ENCODE measurements around the gene DUSP9. TPM values are rescaled to one million over a fixed set of nuclear protein-coding genes. Genes with fewer than 3 reads are reported as not detected.
"Not testable (repeated sequence)": the region's sequence is repeated elsewhere in the genome, so short reads cannot be mapped to it uniquely, and the experiment has no call there.

DUSP9 gene
- total and polyA plus RNA-seq, 3 experiments from 2014 or later, result 0.08 to 0.15 (median 0.09) TPM

GRCh38 chrX:153689654-153690465 lies 42.9 kb downstream of the DUSP9 start:
- Mint-ChIP-seq H3K4me3 (peak overlapping the region in 4 of 7 donors; percentile 37 to 59 (median 41)), H3K36me3 (peaks cover 0 to 2% (median 0%) of the 10 kb centered on the region in 3 donors), H3K4me1 (no peaks in the 10 kb centered on the region), H3K27ac (no peak overlapping the region), H3K9me3 (no peaks in the 10 kb centered on the region), H3K27me3 (peaks cover 0 to 5% of the 10 kb centered on the region in 2 donors)
- H3K27ac ChIP-seq (ENCODE audit: low read depth, low read length), result peak overlapping the region; percentile 31
- H3K9me3 ChIP-seq (ENCODE audit: low read length), result no peaks in the 10 kb centered on the region
- no peaks in the 10 kb centered on the region for H3K4me1 ChIP-seq (ENCODE audit: insufficient read depth, low read length)
- POLR2A ChIA-PET, result no interaction called here
- H3K4me3 ChIP-seq (ENCODE audit: low read length), result no peak overlapping the region
- CTCF ChIA-PET, result no interaction called here
- DNase-seq, result no peak
- H3K36me3 ChIP-seq (ENCODE audit: insufficient read depth, low read length), result no peaks in the 10 kb centered on the region
- no peaks in the 10 kb centered on the region for H3K27me3 ChIP-seq (ENCODE audit: insufficient read depth, low read length, poor library complexity, severe bottlenecking)

- Histone ChIP-seq H3K36me3 (ENCODE audit: insufficient read depth, low read length) (no peaks in the 10 kb centered on the region), H3K27me3 (ENCODE audit: insufficient read depth, low read length, poor library complexity, severe bottlenecking) (no peaks in the 10 kb centered on the region), H3K9me3 (ENCODE audit: low read length) (no peaks in the 10 kb centered on the region), H3K4me1 (ENCODE audit: insufficient read depth, low read length) (no peaks in the 10 kb centered on the region), H3K4me3 (ENCODE audit: low read length) (no peak overlapping the region), H3K27ac (ENCODE audit: low read depth, low read length) (peak overlapping the region; percentile 31)
- Mint-ChIP-seq H3K27me3 (peaks cover 0 to 5% of the 10 kb centered on the region in 2 donors), H3K4me1 (no peaks in the 10 kb centered on the region), H3K36me3 (peaks cover 0 to 2% (median 0%) of the 10 kb centered on the region in 3 donors), H3K9me3 (no peaks in the 10 kb centered on the region), H3K4me3 (peak overlapping the region in 3 of 7 donors; percentile 37 to 55 (median 38)), H3K27ac (no peak overlapping the region)
- POLR2A ChIA-PET, result no interaction called here
- CTCF ChIA-PET, result no interaction called here
- DNase-seq, result no peak
These were observed 43.5 kb downstream of the DUSP9 start for GRCh38 chrX:153690466-153690865.

- H3K27ac Mint-ChIP-seq; H3K27ac ChIP-seq (ENCODE audit: low read depth, low read length); H3K4me1 Mint-ChIP-seq; H3K36me3 Mint-ChIP-seq; H3K4me1 ChIP-seq (ENCODE audit: insufficient read depth, low read length); CTCF ChIA-PET; H3K27me3 Mint-ChIP-seq; DNase-seq; H3K9me3 ChIP-seq (ENCODE audit: low read length); H3K4me3 ChIP-seq (ENCODE audit: low read length); H3K27me3 ChIP-seq (ENCODE audit: insufficient read depth, low read length, poor library complexity, severe bottlenecking); H3K9me3 Mint-ChIP-seq; H3K36me3 ChIP-seq (ENCODE audit: insufficient read depth, low read length); POLR2A ChIA-PET: not testable (repeated sequence)
- peak overlapping the region in 1 of 7 donors; percentile 51 for H3K4me3 Mint-ChIP-seq
These were observed 44.2 kb downstream of the DUSP9 start for GRCh38 chrX:153691032-153691827.

DNA sequence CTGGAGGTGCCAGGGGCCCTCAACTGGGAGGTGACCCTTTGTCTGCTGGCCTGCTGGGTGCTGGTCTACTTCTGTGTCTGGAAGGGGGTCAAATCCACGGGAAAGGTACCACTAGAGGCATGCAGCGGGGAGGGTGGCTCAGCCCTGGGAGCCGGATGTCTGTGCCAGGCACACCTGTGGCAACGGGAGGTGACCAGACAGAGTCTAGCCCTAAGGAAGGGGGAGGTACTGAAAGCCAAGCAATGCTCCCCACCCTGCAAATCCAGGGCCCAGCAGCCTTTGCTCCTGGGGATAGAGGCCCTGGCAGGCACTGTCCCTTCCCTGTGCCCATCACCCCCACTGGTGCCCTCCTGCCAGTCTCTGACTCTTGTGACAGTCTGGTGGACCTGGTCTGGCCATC lies 45.0 kb downstream of the DUSP9 start:
- Mint-ChIP-seq H3K36me3 (peaks cover 0 to 13% (median 0%) of the 10 kb centered on the region in 3 donors), H3K4me3 (no peak overlapping the region), H3K4me1 (no peaks in the 10 kb centered on the region), H3K27ac (no peak overlapping the region), H3K9me3 (no peaks in the 10 kb centered on the region), H3K27me3 (peaks cover 0 to 3% of the 10 kb centered on the region in 2 donors)
- no peaks in the 10 kb centered on the region for H3K36me3 ChIP-seq (ENCODE audit: insufficient read depth, low read length)
- H3K4me3 ChIP-seq (ENCODE audit: low read length), result no peak overlapping the region
- ChIA-PET POLR2A (no interaction called here), CTCF (no interaction called here)
- H3K27ac ChIP-seq (ENCODE audit: low read depth, low read length), result no peak overlapping the region
- no peaks in the 10 kb centered on the region for H3K27me3 ChIP-seq (ENCODE audit: insufficient read depth, low read length, poor library complexity, severe bottlenecking)
- DNase-seq, result no peak
- H3K4me1 ChIP-seq (ENCODE audit: insufficient read depth, low read length), result no peaks in the 10 kb centered on the region
- H3K9me3 ChIP-seq (ENCODE audit: low read length), result no peaks in the 10 kb centered on the region

DNA sequence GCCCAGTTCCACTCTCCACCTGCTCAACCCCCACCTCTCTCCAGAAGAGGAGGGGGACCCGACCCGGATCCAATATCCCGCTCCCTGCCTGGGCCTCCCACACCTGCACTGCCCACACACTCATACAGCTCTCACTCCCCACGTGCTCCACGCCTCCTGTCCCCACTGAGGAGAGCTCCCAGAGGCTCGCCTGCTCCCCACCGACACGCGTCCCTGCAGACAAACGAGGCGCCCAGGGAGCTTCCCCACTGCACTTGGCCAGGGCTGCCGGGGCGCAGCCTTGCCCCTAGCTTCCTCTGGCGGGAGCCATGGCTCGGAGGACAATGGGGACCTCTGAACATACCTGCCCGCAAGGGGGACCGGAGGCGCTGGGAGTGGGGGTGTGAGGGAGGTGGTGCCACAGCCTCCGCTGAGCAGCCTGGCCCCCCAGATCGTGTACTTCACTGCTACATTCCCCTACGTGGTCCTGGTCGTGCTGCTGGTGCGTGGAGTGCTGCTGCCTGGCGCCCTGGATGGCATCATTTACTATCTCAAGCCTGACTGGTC lies 45.7 kb downstream of the DUSP9 start:
- peaks cover 0 to 20% (median 0%) of the 10 kb centered on the region in 3 donors for H3K36me3 Mint-ChIP-seq
- no peak overlapping the region for H3K4me3 Mint-ChIP-seq
- POLR2A ChIA-PET, result no interaction called here
- H3K27me3 ChIP-seq (ENCODE audit: insufficient read depth, low read length, poor library complexity, severe bottlenecking), result no peaks in the 10 kb centered on the region
- peak overlapping the region in 1 of 8 donors; percentile 47 for H3K27ac Mint-ChIP-seq
- CTCF ChIA-PET, result no interaction called here
- H3K27me3 Mint-ChIP-seq, result peaks cover 0 to 4% of the 10 kb centered on the region in 2 donors
- no peaks in the 10 kb centered on the region for H3K9me3 ChIP-seq (ENCODE audit: low read length)
- no peak overlapping the region for H3K4me3 ChIP-seq (ENCODE audit: low read length)
- H3K36me3 ChIP-seq (ENCODE audit: insufficient read depth, low read length), result no peaks in the 10 kb centered on the region
- no peaks in the 10 kb centered on the region for H3K9me3 Mint-ChIP-seq
- no peak for DNase-seq
- no peaks in the 10 kb centered on the region for H3K4me1 ChIP-seq (ENCODE audit: insufficient read depth, low read length)
- no peak overlapping the region for H3K27ac ChIP-seq (ENCODE audit: low read depth, low read length)
- no peaks in the 10 kb centered on the region for H3K4me1 Mint-ChIP-seq

GRCh38 chrX:153693216-153694086 lies 46.4 kb downstream of the DUSP9 start:
- H3K27ac Mint-ChIP-seq, result peak overlapping the region in 2 of 8 donors; percentile 60 to 84
- Histone ChIP-seq H3K4me3 (ENCODE audit: low read length) (no peak overlapping the region), H3K4me1 (ENCODE audit: insufficient read depth, low read length) (no peaks in the 10 kb centered on the region), H3K27ac (ENCODE audit: low read depth, low read length) (no peak overlapping the region), H3K9me3 (ENCODE audit: low read length) (no peaks in the 10 kb centered on the region), H3K36me3 (ENCODE audit: insufficient read depth, low read length) (no peaks in the 10 kb centered on the region), H3K27me3 (ENCODE audit: insufficient read depth, low read length, poor library complexity, severe bottlenecking) (no peaks in the 10 kb centered on the region)
- no peaks in the 10 kb centered on the region for H3K9me3 Mint-ChIP-seq
- peaks cover 0 to 5% of the 10 kb centered on the region in 2 donors for H3K27me3 Mint-ChIP-seq
- DNase-seq, result no peak
- POLR2A ChIA-PET, result no interaction called here
- CTCF ChIA-PET, result no interaction called here
- no peak overlapping the region for H3K4me3 Mint-ChIP-seq
- H3K4me1 Mint-ChIP-seq, result no peaks in the 10 kb centered on the region
- H3K36me3 Mint-ChIP-seq, result peaks cover 0 to 26% (median 0%) of the 10 kb centered on the region in 3 donors

DNA sequence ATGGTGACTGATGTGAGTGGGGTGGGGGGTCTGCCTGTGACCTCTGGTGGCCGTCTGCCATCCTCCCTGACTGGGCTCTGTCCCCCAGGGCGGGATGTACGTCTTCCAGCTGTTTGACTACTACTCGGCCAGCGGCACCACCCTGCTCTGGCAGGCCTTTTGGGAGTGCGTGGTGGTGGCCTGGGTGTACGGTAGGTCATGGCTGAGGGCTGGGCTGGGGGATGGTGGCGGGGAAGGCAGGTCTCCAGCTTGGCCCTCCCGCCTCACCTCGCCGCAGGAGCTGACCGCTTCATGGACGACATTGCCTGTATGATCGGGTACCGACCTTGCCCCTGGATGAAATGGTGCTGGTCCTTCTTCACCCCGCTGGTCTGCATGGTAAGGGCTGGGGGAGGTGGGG lies 47.3 kb downstream of the DUSP9 start:
- H3K27me3 ChIP-seq (ENCODE audit: insufficient read depth, low read length, poor library complexity, severe bottlenecking); H3K4me1 ChIP-seq (ENCODE audit: insufficient read depth, low read length); CTCF ChIA-PET; H3K9me3 Mint-ChIP-seq; DNase-seq; H3K9me3 ChIP-seq (ENCODE audit: low read length); H3K4me3 ChIP-seq (ENCODE audit: low read length); H3K27me3 Mint-ChIP-seq; H3K27ac Mint-ChIP-seq; H3K4me3 Mint-ChIP-seq; H3K4me1 Mint-ChIP-seq; H3K27ac ChIP-seq (ENCODE audit: low read depth, low read length); POLR2A ChIA-PET; H3K36me3 ChIP-seq (ENCODE audit: insufficient read depth, low read length): not testable (repeated sequence)
- peaks cover 0 to 31% (median 0%) of the 10 kb centered on the region in 3 donors for H3K36me3 Mint-ChIP-seq
